Smooth muscle cell of the brain vasculature (primary cell): ENCODE data around the gene MAGEA9.
"Not testable (repeated sequence)": the region's sequence is repeated elsewhere in the genome, so short reads cannot be mapped to it uniquely, and the experiment has no call there.

Experiments
- DNase-seq: peaks from one replicate; pipeline ENCODE4 v3.0.0-alpha.2; 2012; ENCODE audit warnings: low read depth, low spot score

Gene MAGEA9

DNA sequence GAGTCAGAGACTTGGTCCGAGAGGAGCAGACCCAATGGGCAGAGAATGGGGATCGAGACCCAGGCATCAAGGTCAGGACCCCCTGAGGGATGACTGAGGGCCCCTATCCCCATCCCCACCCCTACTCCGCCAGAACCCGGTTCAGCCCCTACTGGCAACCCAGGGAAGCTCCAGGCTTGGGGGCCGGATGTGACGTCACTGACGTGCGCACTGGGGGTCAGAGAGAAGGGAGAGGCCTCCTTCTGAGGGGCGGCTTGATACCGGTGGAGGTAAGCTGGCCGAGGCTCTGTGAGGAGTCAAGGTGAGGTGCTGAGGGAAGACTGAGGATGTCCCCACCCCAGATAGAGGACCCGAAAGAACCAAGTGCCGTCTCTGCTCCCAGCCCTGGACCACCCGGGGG, at the start of gene MAGEA9:
Gene MAGEA9, plus strand, starts transcription at position 204 of the 400 bp plus-strand sequence. CDS start 4,281 bp downstream, outside the sequence.
- not testable (repeated sequence) for DNase-seq

DNA sequence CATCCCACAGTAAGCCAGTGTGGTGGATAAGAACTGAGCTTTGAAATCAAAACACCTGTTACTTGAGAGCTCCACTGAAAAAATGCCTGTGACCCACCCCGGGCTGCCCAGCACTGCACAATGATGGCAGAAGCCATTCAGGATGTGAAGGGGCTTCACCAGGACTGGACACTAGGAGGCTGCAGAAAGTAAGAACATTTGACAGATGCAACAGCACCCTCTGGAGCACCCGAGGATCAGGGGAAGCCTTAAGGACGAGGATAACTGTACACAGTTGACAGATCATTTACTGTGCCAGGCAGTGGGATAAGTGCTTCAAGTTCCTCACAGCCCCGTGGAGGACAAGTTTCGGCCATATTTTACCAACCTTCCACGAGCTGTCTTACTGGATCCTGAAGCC, 39.5 kb upstream of the MAGEA9 start:
- DNase-seq, result not testable (repeated sequence)

DNA sequence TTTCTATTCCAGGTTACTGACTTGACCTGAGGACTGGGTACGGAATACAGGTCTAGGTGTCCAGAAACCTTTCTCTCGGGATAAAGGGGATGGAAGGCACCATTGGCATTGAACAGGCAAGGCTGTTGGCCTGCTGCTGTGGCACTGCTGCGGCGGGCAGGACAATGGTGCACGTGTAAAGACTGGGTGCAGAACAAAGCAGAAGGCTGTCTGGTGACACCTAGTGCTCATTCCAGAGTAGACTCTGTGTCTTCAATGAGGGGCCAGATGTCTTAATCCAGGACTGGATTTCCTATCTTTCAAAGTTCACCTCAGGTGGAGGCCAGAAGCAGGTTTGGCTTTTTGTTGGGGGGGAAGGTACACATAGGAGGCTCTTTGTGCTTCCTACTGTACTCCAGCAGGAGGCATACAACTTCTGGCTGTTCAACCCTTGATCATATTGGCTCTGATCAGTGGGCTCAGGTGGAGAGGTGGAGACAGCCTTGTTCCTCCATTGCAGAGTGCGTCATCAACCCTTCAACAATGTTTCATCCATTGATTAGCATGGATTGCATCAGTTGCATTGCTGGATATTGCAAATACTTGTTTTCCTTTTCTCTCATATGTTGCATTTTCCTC, 35.2 kb upstream of the MAGEA9 start:
- DNase-seq, result not testable (repeated sequence)

- DNase-seq, result no peak
Measured at GRCh38 chrX:149757206-149758067, 24.3 kb upstream of the MAGEA9 start.

DNA sequence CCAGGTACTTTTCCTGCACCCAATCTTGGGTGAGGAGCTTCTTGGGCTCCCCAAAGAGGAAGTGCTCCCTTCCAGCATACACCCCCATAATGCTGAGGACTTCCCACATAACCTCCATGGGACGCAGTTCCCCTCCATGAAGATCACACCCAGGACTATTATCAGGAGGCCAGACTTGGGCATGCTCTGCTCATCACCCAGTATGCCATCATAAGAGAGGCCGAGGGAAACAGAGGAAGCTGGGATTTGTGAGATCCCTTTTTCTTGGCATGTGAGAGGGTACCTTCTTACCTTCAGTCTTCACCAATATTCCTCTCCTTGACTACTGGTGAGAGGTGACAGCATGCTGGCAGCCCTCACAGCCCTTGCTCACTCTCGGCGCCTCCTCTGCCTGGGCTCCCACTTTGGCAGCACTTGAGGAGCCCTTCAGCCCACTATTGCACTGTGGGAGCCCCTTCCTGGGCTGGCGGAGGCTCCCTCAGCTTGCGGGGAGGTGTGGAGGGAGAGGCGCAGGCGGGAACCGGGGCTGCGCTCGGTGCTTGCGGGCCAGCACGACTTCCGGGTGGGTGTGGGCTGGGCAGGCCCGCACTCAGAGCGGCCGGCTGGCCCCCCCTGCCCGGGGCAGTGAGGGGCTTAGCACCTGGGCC, 23.5 kb upstream of the MAGEA9 start:
- DNase-seq, result no peak

DNA sequence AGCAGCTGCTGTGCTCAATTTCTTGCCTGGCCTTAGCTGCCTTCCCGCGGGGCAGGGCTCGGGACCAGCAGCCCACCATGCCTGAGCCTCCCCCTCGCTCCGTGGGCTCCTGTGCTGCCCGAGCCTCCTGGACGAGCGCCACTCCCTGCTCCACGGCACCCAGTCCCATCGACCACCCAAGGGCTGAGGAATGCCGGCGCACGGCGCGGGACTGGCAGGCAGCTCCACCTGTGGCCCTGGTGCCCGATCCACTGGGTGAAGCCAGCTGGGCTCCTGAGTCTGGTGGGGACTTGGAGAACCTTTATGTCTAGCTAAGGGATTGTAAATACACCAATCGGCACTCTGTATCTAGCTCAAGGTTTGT, 23.0 kb upstream of the MAGEA9 start:
- not testable (repeated sequence) for DNase-seq

- DNase-seq, result no peak
Measured at GRCh38 chrX:149759824-149760223, 21.9 kb upstream of the MAGEA9 start.

DNA sequence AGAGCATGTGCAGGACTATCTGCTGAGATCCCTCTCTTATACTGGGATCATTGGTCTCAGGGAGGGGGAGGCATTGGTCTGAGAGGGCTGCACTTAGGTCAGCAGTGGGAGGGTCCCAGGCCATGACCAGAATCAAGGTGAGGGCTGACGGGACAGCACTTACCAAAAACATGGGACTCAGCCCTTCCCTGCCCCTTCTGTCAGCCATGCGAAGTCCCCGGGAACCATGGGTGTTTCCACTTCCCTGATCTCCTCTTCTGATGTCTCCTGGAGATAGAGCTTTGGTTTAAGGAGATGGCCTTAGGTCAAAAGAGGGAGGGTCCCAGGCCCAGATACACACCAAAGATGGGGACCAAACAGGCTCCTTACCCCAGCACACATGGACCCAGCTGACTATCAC, 20.8 kb upstream of the MAGEA9 start:
- no peak for DNase-seq

GRCh38 chrX:149761858-149762674, 19.7 kb upstream of the MAGEA9 start:
- not testable (repeated sequence) for DNase-seq

DNA sequence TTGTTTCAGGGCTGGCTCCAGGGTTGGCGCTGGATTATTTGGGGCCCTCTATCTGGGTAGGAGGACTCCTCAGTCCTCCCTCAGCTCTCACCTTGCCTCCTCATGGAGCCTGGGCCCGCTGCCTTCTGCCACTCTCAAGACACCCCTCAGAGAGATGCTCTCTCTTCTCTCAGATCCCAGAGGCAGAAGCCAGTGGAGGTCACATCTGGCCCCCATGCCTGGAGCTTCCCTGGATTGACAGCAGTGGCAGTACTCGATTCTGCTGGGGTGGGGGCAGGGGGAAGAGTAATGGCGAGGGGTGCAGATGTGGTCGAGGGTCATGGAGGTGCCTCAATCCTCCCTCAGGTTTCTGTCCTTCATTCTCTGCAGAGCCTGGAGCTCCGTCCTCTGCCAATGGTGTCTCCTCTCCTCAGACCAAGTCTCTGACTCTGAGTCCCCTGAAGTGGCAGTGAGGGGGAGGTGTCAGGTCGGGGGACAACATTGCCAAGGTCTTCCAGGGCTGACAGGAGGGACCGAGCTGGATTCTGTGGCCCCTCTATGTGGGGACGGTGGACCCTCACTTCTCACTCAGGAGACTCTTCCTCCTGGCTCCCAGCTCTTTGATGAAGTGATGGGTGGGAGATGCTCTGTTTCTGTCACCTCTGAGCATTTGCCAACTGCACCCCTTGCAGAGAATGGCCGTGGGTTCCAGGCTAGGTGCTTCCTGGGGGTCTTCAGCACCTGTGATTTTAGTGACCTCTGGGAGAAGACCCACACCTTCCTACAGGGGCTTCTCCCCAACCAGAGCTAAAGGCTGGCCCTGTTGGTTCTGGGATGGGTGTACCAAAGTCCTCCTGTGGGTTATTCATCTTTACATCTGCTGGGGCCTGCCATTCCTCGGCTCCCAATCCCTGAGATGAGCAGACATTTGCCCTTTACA, 18.8 kb upstream of the MAGEA9 start:
- DNase-seq, result no peak

DNA sequence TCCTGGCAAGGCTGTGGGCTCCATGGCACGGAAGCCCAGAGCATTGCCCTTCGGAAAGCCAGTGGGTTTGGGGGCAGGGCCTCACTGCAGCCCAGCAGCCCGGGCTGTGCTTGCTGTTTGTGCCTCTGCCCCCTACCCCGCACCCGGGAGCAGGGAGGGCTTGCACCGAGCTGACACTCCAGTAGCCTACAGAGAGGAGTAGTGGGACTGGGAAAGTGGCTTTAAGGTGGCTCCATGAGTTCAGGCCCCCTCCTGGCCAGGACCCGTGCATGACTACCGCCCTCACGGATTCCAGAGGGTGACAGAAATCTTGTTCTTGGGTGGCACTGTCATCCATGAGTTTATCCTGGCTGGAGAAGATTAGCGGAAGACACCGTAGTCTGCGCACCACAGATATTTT, 11.4 kb upstream of the MAGEA9 start:
- not testable (repeated sequence) for DNase-seq

- DNase-seq, result not testable (repeated sequence)
Measured at GRCh38 chrX:149773026-149773425, 8.7 kb upstream of the MAGEA9 start.

DNA sequence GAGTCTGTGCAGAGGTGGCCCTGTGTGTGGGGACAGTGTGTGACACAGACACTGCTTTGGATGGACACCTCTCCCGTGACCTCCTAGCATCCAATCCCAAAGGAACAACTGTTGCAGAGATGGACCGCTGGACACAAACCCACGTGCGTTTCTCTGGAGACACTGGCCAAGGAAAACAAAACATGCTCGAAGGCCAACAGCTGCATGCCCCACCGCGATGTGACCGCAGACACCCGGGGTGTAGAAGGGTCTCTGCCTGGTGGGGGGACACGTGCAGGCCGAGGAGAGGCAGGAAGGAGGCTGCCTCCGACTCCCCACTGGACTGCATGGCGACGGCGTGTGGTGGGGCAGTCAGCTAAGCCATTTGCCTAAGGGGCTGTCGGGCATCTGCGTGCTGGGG, 8.0 kb upstream of the MAGEA9 start, which contains the start of gene HSFX1:
Gene HSFX1, plus strand, starts transcription at position 301 of the 400 bp plus-strand sequence. CDS start 614 bp downstream, outside the sequence.
- DNase-seq, result not testable (repeated sequence)

DNA sequence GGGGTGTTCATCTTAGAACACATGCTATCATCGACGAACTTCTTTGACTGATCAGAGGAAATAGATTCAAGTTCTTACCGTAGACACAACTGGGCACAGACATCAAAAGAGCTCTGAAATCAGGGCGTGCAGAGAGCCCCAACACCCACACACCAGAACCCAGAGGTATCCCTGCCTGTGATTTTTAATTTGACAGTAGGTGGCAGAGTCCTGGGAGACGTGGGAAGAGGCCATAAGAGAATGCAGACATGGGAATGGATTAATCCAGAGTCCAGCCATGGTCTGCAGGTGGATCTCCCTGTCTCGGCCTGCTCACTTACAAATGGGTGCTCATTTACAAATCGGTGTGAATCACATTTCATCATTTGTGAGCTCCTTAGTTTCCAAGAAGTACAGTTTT, 3.7 kb upstream of the MAGEA9 start:
- not testable (repeated sequence) for DNase-seq

GRCh38 chrX:149795531-149795930, 13.8 kb downstream of the MAGEA9 start:
- DNase-seq, result not testable (repeated sequence)

- no peak for DNase-seq
Measured at GRCh38 chrX:149799095-149799714, 17.5 kb downstream of the MAGEA9 start.

GRCh38 chrX:149799938-149800337, 18.2 kb downstream of the MAGEA9 start:
- DNase-seq, result no peak

- DNase-seq, result no peak
Measured at GRCh38 chrX:149803458-149804062, 21.8 kb downstream of the MAGEA9 start.

DNA sequence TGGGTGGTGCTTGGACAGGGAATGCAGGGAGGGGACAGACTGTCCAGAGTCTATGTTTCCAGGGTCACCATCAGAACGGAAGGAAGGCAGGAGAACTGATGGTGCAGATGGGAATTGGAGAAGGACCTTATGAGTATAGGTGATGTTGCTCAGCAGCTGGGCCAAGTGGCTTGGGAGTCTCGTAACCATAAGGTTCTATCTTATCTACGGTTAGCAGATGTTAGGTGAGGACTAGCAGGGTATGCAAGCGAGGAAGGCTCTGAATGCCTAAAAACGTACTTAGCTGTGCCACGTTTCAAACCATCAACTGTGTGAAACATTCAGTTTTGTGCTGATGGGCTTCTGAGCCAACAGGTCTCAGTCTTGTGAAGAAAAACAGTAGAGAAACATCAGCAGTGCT, 22.4 kb downstream of the MAGEA9 start:
- no peak for DNase-seq
